Measurements from ENCODE around the gene GSPT1. TPM values are rescaled to one million over a fixed set of nuclear protein-coding genes. Genes with fewer than 3 reads are reported as not detected.
A peak's percentile ranks its signal among the peaks of the same experiment; 100 is the strongest.
"Not testable (repeated sequence)": the region's sequence is repeated elsewhere in the genome, so short reads cannot be mapped to it uniquely, and the experiment has no call there.

GSPT1 gene
- total and polyA plus RNA-seq, 2 experiments from 2014 or later = 64.6 to 101 TPM

DNA sequence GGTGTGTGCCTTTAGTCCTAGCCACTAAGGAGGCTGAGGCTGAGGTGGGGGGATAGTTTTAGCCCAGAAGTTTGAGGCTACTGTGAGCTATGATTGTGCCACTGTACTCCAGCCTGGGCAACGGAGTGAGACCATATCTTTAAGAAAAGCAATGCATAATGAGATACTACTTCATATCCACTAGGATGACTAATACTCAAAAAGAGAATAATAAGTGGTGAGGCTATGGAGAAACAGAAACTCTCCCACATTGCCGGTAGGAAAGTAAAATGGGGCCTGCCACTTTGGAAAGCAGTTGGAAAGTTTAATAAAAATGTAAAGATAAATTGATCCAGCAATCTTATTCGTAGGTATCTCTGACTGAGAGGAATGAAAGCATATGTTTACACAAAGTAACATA, 30.7 kb upstream of the GSPT1 start:
- Histone ChIP-seq H3K9me3 (ENCODE audit: low read depth) (no peaks in the 10 kb centered on the region), H3K36me3 (no peaks in the 10 kb centered on the region), H3K4me1 (ENCODE audit: low read depth) (no peaks in the 10 kb centered on the region), H3K4me3 (no peak overlapping the region), H3K27me3 (no peaks in the 10 kb centered on the region), H3K27ac (no peak overlapping the region)
- TF ChIP-seq, protein P1, sequence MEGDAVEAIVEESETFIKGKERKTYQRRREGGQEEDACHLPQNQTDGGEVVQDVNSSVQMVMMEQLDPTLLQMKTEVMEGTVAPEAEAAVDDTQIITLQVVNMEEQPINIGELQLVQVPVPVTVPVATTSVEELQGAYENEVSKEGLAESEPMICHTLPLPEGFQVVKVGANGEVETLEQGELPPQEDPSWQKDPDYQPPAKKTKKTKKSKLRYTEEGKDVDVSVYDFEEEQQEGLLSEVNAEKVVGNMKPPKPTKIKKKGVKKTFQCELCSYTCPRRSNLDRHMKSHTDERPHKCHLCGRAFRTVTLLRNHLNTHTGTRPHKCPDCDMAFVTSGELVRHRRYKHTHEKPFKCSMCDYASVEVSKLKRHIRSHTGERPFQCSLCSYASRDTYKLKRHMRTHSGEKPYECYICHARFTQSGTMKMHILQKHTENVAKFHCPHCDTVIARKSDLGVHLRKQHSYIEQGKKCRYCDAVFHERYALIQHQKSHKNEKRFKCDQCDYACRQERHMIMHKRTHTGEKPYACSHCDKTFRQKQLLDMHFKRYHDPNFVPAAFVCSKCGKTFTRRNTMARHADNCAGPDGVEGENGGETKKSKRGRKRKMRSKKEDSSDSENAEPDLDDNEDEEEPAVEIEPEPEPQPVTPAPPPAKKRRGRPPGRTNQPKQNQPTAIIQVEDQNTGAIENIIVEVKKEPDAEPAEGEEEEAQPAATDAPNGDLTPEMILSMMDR (IDR thresholded peaks at IDR 0.05; ENCODE audit: low read depth, low read length) = no peak
- peak in 1 of 2 donors; percentile 16 for DNase-seq (ENCODE audit: low read depth in 1 of 2, low spot score in 1 of 2)

DNA sequence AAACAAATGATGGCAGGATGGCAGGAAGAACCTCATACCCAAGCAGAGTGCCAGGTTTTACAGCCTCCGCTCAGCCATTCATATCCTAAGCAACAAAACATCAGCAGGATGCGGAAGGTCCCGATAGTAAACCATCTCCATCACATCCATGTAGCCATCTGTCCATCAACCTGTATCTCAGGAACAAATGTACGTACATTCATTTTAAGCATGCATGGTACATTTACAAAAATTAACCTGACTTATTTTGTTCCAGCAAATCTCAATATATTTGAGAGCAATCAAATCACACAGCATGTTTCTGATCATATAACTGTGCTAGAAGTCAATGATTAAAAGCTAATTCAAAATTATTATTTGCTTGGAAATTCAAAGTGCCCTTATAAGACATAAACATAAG, 26.2 kb upstream of the GSPT1 start, which contains the start of gene NPIPB2:
TSS of gene NPIPB2 (minus strand) at position 101 of the 400 bp plus-strand sequence. CDS start at position 101, 0 bp downstream.
- not testable (repeated sequence) for DNase-seq (ENCODE audit: low read depth in 1 of 2, low spot score in 1 of 2); H3K9me3 ChIP-seq (ENCODE audit: low read depth); H3K4me3 ChIP-seq; H3K27me3 ChIP-seq; H3K4me1 ChIP-seq (ENCODE audit: low read depth); H3K36me3 ChIP-seq; H3K27ac ChIP-seq

DNA sequence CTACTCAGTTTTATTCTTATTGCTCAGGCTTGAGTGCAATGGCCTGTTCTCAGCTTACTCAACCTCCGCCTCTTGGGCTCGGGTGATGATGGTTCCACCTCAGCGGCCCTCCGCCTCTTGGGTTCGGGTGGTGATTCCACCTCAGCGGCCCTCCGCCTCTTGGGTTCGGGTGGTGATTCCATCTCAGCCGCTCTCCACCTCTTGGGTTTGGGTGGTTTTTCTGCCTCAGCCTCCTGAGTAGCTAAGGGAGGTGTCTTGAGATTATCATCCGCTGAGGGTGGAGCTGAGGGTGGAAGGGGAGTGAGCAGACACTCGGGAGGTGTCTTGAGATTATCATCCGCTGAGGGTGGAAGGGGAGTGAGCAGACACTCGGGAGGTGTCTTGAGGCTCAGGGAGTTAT, 11.6 kb upstream of the GSPT1 start:
- H3K4me3 ChIP-seq, H3K27me3 ChIP-seq: not testable (repeated sequence)

GRCh38 chr16:11924046-11924445, 8.3 kb upstream of the GSPT1 start:
- not testable (repeated sequence) for H3K9me3 ChIP-seq (ENCODE audit: low read depth); DNase-seq (ENCODE audit: low read depth in 1 of 2, low spot score in 1 of 2); H3K4me1 ChIP-seq (ENCODE audit: low read depth); H3K27me3 ChIP-seq; H3K4me3 ChIP-seq; H3K27ac ChIP-seq; H3K36me3 ChIP-seq

More for the DNA sequence above, 11.6 kb upstream of the GSPT1 start:
- H3K36me3 ChIP-seq; DNase-seq (ENCODE audit: low read depth in 1 of 2, low spot score in 1 of 2); H3K4me1 ChIP-seq (ENCODE audit: low read depth); H3K27ac ChIP-seq; H3K9me3 ChIP-seq (ENCODE audit: low read depth): not testable (repeated sequence)

DNA sequence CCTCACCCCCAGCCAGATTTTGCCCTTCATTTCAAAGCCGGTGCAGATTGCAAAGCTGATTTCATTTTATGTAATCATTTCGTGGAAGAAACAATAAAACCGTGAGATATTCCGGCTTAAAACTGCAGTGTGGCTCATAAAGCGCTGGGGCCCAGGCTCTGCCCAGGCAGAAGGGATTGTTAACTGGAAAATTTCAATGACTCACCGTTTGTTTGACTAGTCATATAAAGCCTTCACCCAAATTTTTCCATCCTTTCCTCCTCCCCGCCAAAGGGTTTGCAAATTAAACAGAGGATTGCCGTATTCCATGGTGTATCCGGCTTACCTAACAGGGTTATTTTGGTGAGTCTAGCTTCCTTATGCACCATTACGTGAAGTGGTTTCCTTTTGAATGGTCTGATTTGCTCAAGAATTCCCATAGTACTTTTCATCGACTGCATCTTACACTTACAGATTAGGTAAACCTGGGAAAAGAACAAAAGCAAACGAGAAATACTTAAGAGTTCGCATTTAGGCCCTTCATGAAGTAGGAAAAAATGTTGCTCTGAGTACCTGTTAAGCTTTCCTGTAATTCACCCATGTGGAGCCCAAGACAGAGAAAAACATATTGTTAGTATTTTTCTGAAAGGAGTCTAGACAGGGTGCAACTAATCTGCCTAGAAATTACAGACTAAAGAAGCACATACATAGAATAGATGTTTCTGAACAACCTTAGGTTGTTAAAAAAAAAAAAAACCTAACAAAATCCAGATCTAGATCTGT, 949 bp upstream of the GSPT1 start:
- no peaks in the 10 kb centered on the region for H3K36me3 ChIP-seq
- TF ChIP-seq, protein P1 (IDR thresholded peaks at IDR 0.05; ENCODE audit: low read depth, low read length) = no peak
- H3K9me3 ChIP-seq (ENCODE audit: low read depth) = no peaks in the 10 kb centered on the region
- peak overlapping the region; percentile 1 for H3K4me3 ChIP-seq
- H3K4me1 ChIP-seq (ENCODE audit: low read depth) = peaks cover 17% of the 10 kb centered on the region
- H3K27ac ChIP-seq = no peak overlapping the region
- no peaks in the 10 kb centered on the region for H3K27me3 ChIP-seq
- peak in 1 of 2 donors; percentile 12 for DNase-seq (ENCODE audit: low read depth in 1 of 2, low spot score in 1 of 2)

DNA sequence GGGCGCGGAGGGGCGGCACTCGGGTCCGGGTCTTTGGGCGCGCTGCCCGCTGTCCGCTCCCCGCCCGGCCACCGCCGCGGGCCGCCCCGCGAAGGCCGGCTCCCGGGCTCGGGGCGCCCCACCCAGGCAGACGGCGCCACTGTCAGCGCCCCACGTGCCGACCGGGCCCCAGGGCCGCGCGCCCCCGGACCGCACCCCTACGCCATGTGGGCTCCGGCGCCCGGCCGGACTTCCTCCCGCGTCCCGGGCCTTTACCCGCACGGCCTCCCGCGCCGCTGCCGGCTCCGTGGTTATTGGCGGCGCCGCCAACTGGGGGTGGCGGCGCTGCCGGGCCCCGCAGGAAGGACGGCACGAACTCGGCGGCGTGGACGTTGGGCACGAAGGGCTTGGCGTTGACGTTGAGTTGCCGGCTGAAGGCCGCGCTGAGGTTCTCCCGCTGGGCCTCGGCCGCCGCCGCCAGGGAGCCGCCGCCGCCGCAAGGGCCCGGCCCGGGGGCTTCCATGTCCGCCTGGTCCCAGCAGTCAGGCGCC, 577 bp downstream of the GSPT1 start:
- peak; percentile 32 to 69 for DNase-seq (ENCODE audit: low read depth in 1 of 2, low spot score in 1 of 2)
- H3K27ac ChIP-seq = peak overlapping the region; percentile 87
- H3K36me3 ChIP-seq = no peaks in the 10 kb centered on the region
- H3K4me1 ChIP-seq (ENCODE audit: low read depth) = peaks cover 21% of the 10 kb centered on the region
- H3K27me3 ChIP-seq = no peaks in the 10 kb centered on the region
- peak overlapping the region; percentile 89 for H3K4me3 ChIP-seq
- TF ChIP-seq, protein P1 (IDR thresholded peaks at IDR 0.05; ENCODE audit: low read depth, low read length) = no peak
- H3K9me3 ChIP-seq (ENCODE audit: low read depth) = no peaks in the 10 kb centered on the region

All from cardiac muscle cell (in vitro differentiated cells and primary cell).